GM18517 (cell line): ENCODE data around the gene CASZ1.

Experiments used
- ATAC-seq: cut with Tn5 transposase; IDR thresholded peaks from one replicate; pipeline ENCODE4 v1.9.1; 2021; ENCODE audit warnings: mild to moderate bottlenecking, moderate library complexity; ENCODE audit not compliant: unreplicated experiment

The CASZ1 gene

GRCh38 chr1:10593750-10594149, 202.7 kb downstream of the CASZ1 start:
- no peak for ATAC-seq

- no peak for ATAC-seq
Observed at GRCh38 chr1:10592373-10592772, 204.1 kb downstream of the CASZ1 start.

- no peak for ATAC-seq
Observed at GRCh38 chr1:10591010-10591409, 205.4 kb downstream of the CASZ1 start.

GRCh38 chr1:10589074-10589473, 207.4 kb downstream of the CASZ1 start:
- ATAC-seq, result no peak

- ATAC-seq, result no peak
Observed at GRCh38 chr1:10588640-10589039, 207.8 kb downstream of the CASZ1 start.
